Panc1 (cell line): ENCODE results near the gene TES.

Experiments used
- CTCF ChIP-seq: fragments of 450-650 bp; IDR thresholded peaks from 2 replicates; pipeline ENCODE4 v1.5.1; 2017; ENCODE audit warnings: mild to moderate bottlenecking
- POLR2AphosphoS5 ChIP-seq: IDR thresholded peaks from 2 replicates; pipeline ENCODE4 v1.6.1; 2012; ENCODE audit warnings: mild to moderate bottlenecking, low read depth, low read length, moderate library complexity
- REST ChIP-seq, 2 experiments: IDR thresholded peaks; 2 replicates each; pipeline ENCODE4 v1.6.1; 2011 to 2012; ENCODE audit warnings: low read depth in 2 of 2, control low read depth in 1 of 2, low read length in 1 of 2, mild to moderate bottlenecking in 1 of 2, moderate library complexity in 1 of 2; ENCODE audit not compliant: insufficient read depth in 1 of 2

GRCh38 chr7:116196947-116197346, 13.4 kb upstream of the TES start:
- TF ChIP-seq CTCF (no peak), POLR2AphosphoS5 (no peak), REST (IDR thresholded peaks at IDR 0.05; ENCODE audit: insufficient read depth in 1 of 2, low read depth in 2 of 2, low read length in 1 of 2) (no peak)
